SKM-1 treated with dmso at 0.1 percent for 144 hours (cell line): Measurements from ENCODE around the gene TBC1D14.

Experiments
- DNase-seq: peaks from one replicate; lab custom pipeline; 2025; ENCODE audit not compliant: unreplicated experiment; lab: John Stamatoyannopoulos, UW

The TBC1D14 gene

GRCh38 chr4:6991771-6992557 lies 82.3 kb downstream of the TBC1D14 start:
- DNase-seq = no peak

- no peak for DNase-seq
Observed at GRCh38 chr4:6992728-6993677, 83.4 kb downstream of the TBC1D14 start.

GRCh38 chr4:6996481-6996880 lies 86.9 kb downstream of the TBC1D14 start:
- DNase-seq = no peak

- peak; percentile 27 for DNase-seq
Observed at GRCh38 chr4:6999172-7000086, 89.8 kb downstream of the TBC1D14 start.

GRCh38 chr4:7000421-7001176 lies 91.0 kb downstream of the TBC1D14 start:
- DNase-seq = no peak

GRCh38 chr4:7001271-7001670 lies 91.6 kb downstream of the TBC1D14 start:
- DNase-seq = no peak

- no peak for DNase-seq
Observed at GRCh38 chr4:7002336-7002735, 92.7 kb downstream of the TBC1D14 start.

GRCh38 chr4:7003176-7003878 lies 93.7 kb downstream of the TBC1D14 start:
- DNase-seq = no peak

- no peak for DNase-seq
Observed at GRCh38 chr4:7003879-7004240, 94.2 kb downstream of the TBC1D14 start.

GRCh38 chr4:7004331-7004730 lies 94.7 kb downstream of the TBC1D14 start:
- no peak for DNase-seq

- no peak for DNase-seq
Observed at GRCh38 chr4:7005571-7005970, 95.9 kb downstream of the TBC1D14 start.

- no peak for DNase-seq
Observed at GRCh38 chr4:7006411-7006810, 96.8 kb downstream of the TBC1D14 start.

GRCh38 chr4:7007142-7007907 lies 97.7 kb downstream of the TBC1D14 start:
- DNase-seq = no peak

- DNase-seq = no peak
Observed at GRCh38 chr4:7007944-7008343, 98.3 kb downstream of the TBC1D14 start.

- no peak for DNase-seq
Observed at GRCh38 chr4:7009564-7009963, 99.9 kb downstream of the TBC1D14 start.

- no peak for DNase-seq
Observed at GRCh38 chr4:7013175-7013574, 103.5 kb downstream of the TBC1D14 start.

GRCh38 chr4:7014815-7015214 lies 105.2 kb downstream of the TBC1D14 start:
- no peak for DNase-seq

GRCh38 chr4:7015383-7016035 lies 105.9 kb downstream of the TBC1D14 start:
- DNase-seq = no peak
